ENCODE results near the gene OLIG1.

DNA sequence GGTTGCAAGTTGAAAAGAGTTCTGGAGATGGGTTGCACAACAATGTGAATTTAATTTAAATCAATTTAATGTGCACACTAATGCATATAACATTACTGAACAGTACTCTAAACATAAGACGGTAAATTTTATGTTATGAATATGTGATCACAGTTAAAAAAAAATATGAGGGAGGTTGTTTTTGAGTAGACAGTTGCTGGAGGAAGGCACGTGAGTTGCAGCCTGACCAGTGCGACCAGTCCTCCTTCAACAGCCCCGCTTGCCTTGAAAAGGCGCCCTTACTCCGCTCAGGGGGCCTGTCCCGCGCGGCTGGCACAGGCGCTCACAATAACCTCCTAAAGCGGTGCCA is 322 bp upstream of the OLIG1 start:
- TF ChIP-seq, protein P1, sequence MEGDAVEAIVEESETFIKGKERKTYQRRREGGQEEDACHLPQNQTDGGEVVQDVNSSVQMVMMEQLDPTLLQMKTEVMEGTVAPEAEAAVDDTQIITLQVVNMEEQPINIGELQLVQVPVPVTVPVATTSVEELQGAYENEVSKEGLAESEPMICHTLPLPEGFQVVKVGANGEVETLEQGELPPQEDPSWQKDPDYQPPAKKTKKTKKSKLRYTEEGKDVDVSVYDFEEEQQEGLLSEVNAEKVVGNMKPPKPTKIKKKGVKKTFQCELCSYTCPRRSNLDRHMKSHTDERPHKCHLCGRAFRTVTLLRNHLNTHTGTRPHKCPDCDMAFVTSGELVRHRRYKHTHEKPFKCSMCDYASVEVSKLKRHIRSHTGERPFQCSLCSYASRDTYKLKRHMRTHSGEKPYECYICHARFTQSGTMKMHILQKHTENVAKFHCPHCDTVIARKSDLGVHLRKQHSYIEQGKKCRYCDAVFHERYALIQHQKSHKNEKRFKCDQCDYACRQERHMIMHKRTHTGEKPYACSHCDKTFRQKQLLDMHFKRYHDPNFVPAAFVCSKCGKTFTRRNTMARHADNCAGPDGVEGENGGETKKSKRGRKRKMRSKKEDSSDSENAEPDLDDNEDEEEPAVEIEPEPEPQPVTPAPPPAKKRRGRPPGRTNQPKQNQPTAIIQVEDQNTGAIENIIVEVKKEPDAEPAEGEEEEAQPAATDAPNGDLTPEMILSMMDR (IDR thresholded peaks at IDR 0.05 in 2 of 3, conservative IDR thresholded peaks at IDR 0.05 in 1 of 3; ENCODE audit: control insufficient read depth in 2 of 3, extremely low read depth in 1 of 3, insufficient read depth in 1 of 3, low read depth in 3 of 3, low read length in 3 of 3), result no peak
- no peak for TF ChIP-seq JUNB (IDR thresholded peaks at IDR 0.05)
- TF ChIP-seq SRF (IDR thresholded peaks at IDR 0.05; ENCODE audit: low read depth in 2 of 2, low read length in 2 of 2), result no peak
- TF ChIP-seq POLR2AphosphoS5 (IDR thresholded peaks at IDR 0.05; ENCODE audit: low read length), result no peak
- TF ChIP-seq, protein P2, sequence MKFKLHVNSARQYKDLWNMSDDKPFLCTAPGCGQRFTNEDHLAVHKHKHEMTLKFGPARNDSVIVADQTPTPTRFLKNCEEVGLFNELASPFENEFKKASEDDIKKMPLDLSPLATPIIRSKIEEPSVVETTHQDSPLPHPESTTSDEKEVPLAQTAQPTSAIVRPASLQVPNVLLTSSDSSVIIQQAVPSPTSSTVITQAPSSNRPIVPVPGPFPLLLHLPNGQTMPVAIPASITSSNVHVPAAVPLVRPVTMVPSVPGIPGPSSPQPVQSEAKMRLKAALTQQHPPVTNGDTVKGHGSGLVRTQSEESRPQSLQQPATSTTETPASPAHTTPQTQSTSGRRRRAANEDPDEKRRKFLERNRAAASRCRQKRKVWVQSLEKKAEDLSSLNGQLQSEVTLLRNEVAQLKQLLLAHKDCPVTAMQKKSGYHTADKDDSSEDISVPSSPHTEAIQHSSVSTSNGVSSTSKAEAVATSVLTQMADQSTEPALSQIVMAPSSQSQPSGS (IDR thresholded peaks at IDR 0.05; ENCODE audit: low read length), result no peak
- TF ChIP-seq TAF1 (IDR thresholded peaks at IDR 0.05; ENCODE audit: borderline replicate concordance, low read depth, low read length), result no peak
- TF ChIP-seq, protein P3, sequence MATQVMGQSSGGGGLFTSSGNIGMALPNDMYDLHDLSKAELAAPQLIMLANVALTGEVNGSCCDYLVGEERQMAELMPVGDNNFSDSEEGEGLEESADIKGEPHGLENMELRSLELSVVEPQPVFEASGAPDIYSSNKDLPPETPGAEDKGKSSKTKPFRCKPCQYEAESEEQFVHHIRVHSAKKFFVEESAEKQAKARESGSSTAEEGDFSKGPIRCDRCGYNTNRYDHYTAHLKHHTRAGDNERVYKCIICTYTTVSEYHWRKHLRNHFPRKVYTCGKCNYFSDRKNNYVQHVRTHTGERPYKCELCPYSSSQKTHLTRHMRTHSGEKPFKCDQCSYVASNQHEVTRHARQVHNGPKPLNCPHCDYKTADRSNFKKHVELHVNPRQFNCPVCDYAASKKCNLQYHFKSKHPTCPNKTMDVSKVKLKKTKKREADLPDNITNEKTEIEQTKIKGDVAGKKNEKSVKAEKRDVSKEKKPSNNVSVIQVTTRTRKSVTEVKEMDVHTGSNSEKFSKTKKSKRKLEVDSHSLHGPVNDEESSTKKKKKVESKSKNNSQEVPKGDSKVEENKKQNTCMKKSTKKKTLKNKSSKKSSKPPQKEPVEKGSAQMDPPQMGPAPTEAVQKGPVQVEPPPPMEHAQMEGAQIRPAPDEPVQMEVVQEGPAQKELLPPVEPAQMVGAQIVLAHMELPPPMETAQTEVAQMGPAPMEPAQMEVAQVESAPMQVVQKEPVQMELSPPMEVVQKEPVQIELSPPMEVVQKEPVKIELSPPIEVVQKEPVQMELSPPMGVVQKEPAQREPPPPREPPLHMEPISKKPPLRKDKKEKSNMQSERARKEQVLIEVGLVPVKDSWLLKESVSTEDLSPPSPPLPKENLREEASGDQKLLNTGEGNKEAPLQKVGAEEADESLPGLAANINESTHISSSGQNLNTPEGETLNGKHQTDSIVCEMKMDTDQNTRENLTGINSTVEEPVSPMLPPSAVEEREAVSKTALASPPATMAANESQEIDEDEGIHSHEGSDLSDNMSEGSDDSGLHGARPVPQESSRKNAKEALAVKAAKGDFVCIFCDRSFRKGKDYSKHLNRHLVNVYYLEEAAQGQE (IDR thresholded peaks at IDR 0.05; ENCODE audit: low read depth, low read length), result no peak
- TF ChIP-seq TCF3 (IDR thresholded peaks at IDR 0.05; ENCODE audit: borderline replicate concordance, insufficient read depth, low read depth, low read length), result no peak
- TF ChIP-seq EP300 (IDR thresholded peaks at IDR 0.05; ENCODE audit: borderline replicate concordance in 1 of 2, control insufficient read depth in 1 of 2, low read depth in 2 of 2, low read length in 2 of 2), result no peak
